ENCODE measurements around the gene MBD5.

- no peak for TF ChIP-seq CTCF (IDR thresholded peaks at IDR 0.05)
- TF ChIP-seq POLR2A (IDR thresholded peaks at IDR 0.05), result no peak
Measured at GRCh38 chr2:148124271-148124670, 103.4 kb downstream of the MBD5 start.
